GM10266 (cell line): ENCODE measurements around the gene RAB4B.
"Not testable (repeated sequence)": the region's sequence is repeated elsewhere in the genome, so short reads cannot be mapped to it uniquely, and the experiment has no call there.

Experiments
- DNase-seq: peaks from one replicate; pipeline ENCODE4 v3.0.0; 2012; ENCODE audit errors: extremely low spot score
- TF ChIP-seq, protein P1 (sequence below): IDR thresholded peaks from 2 replicates; pipeline ENCODE4 v1.5.1; 2012; ENCODE audit warnings: mild to moderate bottlenecking, low read depth; ENCODE audit not compliant: control insufficient read depth, insufficient read depth; ENCODE audit errors: missing control alignments

Gene RAB4B

DNA sequence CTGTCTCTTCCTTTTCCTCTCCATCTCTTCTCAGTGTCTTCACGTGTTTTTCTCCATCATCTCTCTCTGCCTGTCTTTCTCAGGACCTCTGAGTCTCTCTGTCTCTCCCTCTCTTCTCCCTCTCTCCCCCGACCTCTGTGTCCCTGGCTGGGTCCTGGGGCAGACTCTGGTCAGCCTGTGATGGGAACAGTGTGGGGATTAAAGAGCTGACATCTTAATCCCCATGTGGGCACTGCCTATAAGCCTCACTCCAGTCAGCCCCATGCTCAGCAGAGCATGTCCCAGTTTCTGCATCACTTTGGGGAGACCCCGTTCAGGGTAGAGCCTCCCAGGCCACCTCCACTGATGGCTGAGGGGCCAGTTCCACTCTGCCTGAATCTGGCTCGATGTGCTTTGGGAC lies 37.2 kb downstream of the RAB4B start:
- no peak for DNase-seq
- TF ChIP-seq, protein P1, sequence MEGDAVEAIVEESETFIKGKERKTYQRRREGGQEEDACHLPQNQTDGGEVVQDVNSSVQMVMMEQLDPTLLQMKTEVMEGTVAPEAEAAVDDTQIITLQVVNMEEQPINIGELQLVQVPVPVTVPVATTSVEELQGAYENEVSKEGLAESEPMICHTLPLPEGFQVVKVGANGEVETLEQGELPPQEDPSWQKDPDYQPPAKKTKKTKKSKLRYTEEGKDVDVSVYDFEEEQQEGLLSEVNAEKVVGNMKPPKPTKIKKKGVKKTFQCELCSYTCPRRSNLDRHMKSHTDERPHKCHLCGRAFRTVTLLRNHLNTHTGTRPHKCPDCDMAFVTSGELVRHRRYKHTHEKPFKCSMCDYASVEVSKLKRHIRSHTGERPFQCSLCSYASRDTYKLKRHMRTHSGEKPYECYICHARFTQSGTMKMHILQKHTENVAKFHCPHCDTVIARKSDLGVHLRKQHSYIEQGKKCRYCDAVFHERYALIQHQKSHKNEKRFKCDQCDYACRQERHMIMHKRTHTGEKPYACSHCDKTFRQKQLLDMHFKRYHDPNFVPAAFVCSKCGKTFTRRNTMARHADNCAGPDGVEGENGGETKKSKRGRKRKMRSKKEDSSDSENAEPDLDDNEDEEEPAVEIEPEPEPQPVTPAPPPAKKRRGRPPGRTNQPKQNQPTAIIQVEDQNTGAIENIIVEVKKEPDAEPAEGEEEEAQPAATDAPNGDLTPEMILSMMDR, result no peak

- not testable (repeated sequence) for DNase-seq
Observed at GRCh38 chr19:40818480-40819399, 40.7 kb downstream of the RAB4B start.

GRCh38 chr19:40819479-40820234 lies 41.6 kb downstream of the RAB4B start:
- TF ChIP-seq, protein P1, result peak; percentile 57
- DNase-seq, result not testable (repeated sequence)

More at GRCh38 chr19:40818480-40819399, 40.7 kb downstream of the RAB4B start:
- TF ChIP-seq, protein P1, result peak; percentile 28

- TF ChIP-seq, protein P1, result no peak
- no peak for DNase-seq
Observed at GRCh38 chr19:40822161-40822560, 44.1 kb downstream of the RAB4B start.

- not testable (repeated sequence) for DNase-seq
Observed at GRCh38 chr19:40822704-40823553, 44.9 kb downstream of the RAB4B start.

GRCh38 chr19:40824916-40825315 lies 46.9 kb downstream of the RAB4B start:
- not testable (repeated sequence) for DNase-seq

GRCh38 chr19:40825460-40826095 lies 47.5 kb downstream of the RAB4B start:
- not testable (repeated sequence) for DNase-seq

GRCh38 chr19:40826312-40826698 lies 48.3 kb downstream of the RAB4B start:
- not testable (repeated sequence) for DNase-seq

GRCh38 chr19:40826699-40827385 lies 48.8 kb downstream of the RAB4B start:
- not testable (repeated sequence) for DNase-seq
